PC-9 (cell line): ENCODE measurements around the gene ZNF474.
A peak's percentile ranks its signal among the peaks of the same experiment; 100 is the strongest.

Experiments
- EZH2 ChIP-seq: fragments of 200-600 bp; sonication (generic); IDR thresholded peaks from 2 replicates; pipeline ENCODE4 v1.8.0; 2017; ENCODE audit warnings: antibody characterized with exemption, low read depth
- TF ChIP-seq, protein P1 (sequence below): fragments of 200-600 bp; sonication (generic); conservative IDR thresholded peaks from 2 replicates; pipeline ENCODE4 v1.6.1; 2017; ENCODE audit warnings: mixed run types, antibody characterized with exemption, mild to moderate bottlenecking, moderate library complexity

DNA sequence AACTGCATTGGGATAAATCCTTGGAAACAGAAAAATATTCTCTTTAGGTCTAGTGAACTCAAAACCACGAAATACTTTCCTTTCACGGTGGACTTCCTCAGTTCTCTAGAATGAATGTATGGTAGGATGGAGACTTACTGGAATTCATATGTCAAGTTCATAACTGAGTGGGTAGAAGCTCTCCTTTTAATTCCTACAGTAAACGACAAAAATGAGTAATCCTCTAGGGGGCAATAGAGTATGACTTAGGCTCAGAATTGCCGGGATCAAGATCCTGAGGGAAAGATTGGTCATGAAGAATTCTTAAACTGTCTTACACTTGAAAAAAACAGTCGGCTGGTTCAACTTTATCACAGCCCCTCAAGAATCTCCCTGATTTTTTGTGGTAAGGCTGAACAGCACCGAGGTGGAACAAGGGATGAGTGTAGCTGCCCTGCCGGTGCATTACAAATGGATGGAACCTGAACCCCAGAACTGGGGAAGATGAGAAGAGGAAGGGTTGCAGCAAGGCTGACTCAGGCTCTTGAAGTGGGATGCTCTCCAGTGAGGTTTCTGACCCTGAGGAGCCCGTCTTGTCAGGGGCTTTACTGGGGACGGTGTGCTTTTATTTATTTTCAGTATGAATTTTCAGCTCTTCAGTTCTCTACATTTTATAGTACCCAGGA is 37.3 kb upstream of the ZNF474 start:
- TF ChIP-seq, protein P1, sequence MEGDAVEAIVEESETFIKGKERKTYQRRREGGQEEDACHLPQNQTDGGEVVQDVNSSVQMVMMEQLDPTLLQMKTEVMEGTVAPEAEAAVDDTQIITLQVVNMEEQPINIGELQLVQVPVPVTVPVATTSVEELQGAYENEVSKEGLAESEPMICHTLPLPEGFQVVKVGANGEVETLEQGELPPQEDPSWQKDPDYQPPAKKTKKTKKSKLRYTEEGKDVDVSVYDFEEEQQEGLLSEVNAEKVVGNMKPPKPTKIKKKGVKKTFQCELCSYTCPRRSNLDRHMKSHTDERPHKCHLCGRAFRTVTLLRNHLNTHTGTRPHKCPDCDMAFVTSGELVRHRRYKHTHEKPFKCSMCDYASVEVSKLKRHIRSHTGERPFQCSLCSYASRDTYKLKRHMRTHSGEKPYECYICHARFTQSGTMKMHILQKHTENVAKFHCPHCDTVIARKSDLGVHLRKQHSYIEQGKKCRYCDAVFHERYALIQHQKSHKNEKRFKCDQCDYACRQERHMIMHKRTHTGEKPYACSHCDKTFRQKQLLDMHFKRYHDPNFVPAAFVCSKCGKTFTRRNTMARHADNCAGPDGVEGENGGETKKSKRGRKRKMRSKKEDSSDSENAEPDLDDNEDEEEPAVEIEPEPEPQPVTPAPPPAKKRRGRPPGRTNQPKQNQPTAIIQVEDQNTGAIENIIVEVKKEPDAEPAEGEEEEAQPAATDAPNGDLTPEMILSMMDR = peak; percentile 62
- TF ChIP-seq EZH2 = no peak
